ENCODE results near the gene TIMM8B. TPM values are rescaled to one million over a fixed set of nuclear protein-coding genes. Genes with fewer than 3 reads are reported as not detected.
"Not testable (repeated sequence)": the region's sequence is repeated elsewhere in the genome, so short reads cannot be mapped to it uniquely, and the experiment has no call there.

The TIMM8B gene
- total RNA-seq, 1 donor from 2014 or later: 55.1 TPM

DNA sequence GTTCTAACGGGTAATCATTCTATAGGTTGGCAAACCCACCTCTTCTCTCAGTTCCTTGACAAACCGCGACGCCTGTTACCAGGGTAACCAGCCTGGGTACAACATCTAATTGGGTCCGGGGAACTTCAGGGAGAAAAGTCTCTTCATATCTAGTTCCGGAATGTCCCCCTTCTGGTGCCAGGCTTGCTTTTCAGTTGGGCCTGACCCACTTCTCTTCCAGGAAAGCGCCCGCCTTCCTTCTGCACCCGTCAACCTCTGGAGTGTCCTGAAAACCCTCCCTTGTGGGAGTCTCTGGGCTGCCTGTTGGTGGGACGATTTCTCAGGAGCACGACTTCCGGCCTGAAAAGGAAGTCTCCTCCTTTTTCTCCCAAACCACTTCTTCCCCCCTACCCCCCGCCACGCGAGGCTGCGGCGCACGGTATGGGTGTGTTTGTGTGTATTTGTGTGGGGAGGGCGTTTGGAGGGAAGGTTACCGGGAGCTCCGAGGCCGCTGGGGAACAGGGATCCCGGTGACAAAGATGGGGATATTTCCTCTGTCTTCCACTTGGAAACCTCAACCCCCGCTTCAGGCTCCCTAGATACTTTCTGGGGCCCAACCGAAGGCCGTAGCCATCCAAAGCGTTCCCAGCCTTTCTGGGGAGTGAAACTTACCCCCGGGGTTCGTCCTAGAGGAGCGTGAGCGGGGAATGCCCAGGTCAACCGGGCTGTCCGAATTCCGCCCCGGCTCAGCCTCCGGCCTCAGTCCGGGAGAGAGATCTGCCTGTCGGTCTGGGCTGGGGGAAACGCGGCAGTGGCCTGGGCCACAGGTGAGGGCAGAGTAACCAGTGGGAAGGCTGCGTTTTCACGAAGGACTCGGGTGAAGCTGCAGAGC is 12.4 kb downstream of the TIMM8B start, which contains the start of the genes NKAPD1 and PIH1D2:
Gene NKAPD1 (plus strand): TSS at position 359 of the 871 bp plus-strand sequence. CDS start 1,276 bp downstream, outside the sequence.
Gene PIH1D2 (minus strand): TSS at position 77 of the 871 bp plus-strand sequence. CDS start 843 bp downstream, outside the sequence.
- peak; percentile 89 for DNase-seq

DNA sequence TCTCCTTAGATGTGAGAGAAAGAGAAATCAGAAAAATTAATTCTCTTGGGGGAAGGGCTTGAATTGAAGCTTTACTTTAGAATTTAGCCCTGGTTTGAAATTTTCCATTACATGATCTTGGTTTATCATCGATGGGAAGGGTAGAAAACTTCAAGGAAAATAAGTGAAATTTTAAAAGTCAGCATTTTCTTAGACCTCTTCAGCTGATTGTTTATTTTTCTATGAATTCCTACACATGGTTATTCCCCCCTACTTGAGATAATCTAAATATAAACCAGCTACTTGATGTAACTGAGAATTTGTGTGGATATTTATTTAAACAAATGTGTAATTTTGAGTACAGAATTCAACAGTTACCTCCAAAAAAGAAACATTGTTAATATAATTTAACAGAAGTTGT is 23.6 kb downstream of the TIMM8B start:
- DNase-seq: no peak

DNA sequence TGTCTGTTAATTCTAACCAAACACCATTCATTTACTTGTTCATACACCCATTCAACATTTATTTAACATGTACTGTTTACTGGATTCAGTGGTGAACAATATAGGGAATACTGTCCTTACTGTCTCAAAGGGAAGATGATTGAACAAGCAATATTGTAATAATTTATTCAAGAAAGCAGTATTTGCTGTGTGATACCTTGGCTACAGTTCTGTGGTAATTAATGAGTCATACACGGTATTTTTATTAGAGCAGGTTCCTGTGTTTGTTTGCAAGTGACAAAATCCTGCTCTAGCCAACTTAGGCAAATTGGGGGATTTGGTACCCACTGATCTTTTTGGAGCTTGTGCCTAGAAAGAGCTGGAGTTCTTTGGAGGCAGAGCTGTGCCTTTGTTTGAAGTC is 28.5 kb downstream of the TIMM8B start:
- DNase-seq: no peak

DNA sequence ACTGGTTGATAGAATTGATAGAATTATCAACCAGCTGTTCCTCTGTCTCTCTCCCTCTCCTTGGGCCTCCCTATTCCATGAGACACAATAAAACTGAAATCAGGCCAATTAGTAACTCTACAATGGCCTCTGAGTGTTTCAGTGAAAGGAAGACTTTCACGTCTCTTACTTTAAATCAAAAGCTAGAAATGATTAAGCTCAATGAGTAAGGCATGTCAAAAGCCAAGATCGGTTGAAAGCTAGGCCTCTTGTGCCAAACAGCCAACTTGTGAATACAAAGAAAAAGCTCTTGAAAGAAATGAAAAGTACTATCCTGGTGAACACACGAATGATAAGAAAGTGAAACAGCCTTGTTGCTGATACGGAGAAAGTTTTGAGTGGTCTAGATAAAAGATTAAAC is 29.4 kb downstream of the TIMM8B start:
- no peak for DNase-seq

DNA sequence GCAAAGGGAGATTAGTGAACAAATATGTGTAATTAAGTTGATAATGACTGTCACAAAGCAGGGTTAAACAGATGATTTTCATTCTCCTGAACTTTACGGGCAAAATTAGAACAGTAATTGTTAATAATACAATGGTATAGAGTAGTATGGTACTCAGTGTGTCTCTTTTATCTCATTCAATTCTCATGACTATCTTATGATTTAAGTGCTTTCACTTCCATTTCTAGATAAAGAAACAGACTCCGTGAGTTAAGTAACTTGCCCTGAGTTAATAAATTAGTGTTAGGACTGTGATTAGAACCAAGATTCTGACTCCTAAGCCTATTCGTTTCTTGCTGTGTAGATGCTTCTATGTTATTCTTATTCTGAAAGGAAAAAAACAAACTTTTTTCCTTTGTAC is 34.8 kb downstream of the TIMM8B start:
- no peak for DNase-seq

DNA sequence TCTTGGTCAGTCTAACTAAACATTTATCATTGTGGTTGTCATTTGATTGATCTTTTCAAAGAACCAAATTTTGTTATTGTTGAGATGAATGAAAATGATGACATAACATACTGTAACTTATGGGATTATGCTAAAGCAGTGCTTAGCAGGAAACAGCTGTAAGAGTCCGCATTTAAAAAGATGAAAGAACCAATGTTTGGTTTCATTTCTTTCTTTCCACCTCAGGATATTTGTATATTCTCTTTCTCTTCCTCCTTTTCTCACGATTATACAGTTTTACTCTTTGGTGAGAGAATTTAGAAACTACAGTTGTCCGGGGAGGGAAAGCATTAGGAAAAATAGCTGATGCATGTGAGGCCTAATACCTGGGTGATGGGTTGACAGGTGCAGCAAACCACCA is 35.8 kb downstream of the TIMM8B start:
- no peak for DNase-seq

DNA sequence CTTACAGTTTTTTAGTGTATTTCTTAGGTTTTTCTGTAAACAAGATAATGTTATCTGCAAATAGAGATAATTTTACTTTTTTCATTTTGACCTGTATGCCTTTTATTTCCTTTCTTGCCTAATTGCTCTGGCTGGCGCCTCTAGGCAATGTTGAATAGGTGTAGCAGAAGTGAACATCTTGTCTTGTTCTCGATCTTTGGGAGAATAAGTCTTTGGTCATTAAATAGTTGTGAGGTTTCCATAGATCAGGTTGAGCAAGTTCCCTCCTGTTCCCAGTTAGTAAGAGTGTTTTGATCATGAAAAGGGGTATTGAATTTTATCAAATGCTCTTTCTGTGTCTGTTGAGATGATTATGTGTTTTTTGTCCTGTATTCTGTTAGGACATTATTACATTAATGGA is 36.8 kb downstream of the TIMM8B start:
- no peak for DNase-seq

DNA sequence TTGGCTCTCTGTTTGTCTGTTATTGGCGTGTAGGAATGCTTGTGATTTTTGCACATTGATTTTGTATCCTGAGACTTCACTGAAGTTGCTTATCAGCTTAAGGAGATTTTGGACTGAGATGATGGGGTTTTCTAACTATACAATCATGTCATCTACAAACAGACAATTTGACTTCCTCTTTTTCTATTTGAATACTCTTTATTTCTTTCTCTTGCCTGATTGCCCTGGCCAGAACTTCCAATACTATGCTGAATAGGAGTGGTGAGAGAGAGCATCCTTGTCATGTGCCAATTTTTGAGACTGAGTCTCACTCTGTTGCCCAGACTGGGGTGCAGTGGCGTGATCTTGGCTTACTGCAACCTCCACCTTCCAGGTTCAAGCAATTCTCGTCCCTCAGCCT is 38.3 kb downstream of the TIMM8B start:
- DNase-seq: not testable (repeated sequence)

DNA sequence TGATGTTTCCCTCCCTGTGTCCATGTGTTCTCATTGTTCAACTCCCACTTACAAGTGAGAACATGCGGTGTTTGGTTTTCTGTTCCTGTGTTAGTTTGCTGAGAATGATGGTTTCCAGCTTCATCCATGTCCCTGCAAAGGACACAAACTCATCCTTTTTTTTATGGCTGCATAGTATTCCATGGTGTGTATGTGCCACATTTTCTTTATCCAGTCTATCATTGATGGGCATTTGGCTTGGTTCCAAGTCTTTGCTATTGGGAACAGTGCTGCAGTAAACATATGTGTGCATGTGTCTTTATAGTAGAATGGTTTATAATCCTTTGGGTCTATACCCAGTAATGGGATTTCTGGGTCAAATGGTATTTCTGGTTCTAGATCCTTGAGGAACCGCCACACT is 39.9 kb downstream of the TIMM8B start:
- DNase-seq: not testable (repeated sequence)

DNA sequence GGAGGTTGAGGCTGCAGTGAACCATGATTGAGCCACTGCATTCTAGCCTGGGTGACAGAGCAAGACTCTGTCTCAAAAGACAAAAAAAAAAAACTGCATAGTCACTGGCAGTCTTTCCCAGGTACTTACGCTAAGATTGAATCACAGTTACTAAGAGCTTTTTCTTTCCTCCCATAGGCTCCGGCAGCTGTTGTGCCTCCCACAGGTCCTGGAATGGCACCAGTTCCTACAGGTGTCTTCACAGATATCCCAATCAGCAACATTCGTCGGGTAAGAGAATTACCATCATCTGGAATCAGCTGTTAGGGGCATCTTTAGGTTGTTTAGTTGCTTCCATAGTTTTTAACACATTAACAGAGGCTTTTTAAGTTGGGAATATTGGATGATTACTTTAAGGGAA is 41.6 kb downstream of the TIMM8B start:
- no peak for DNase-seq

DNA sequence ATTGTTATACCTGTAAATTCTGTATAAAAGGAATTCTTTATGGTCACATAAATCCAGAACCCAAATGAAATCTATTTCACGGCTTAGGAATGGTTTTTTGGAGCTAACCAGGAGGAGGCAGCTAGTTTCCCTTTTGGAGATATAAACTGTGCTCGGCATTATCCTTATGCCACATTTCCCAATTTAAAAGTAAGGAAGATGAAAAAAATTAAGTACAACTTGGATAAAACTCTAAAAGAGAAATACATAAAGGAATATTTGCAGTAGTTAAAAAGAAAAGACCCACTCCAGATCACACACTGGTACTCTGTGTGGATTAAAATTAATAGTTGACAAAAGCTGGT is 43.6 kb downstream of the TIMM8B start:
- DNase-seq: no peak

DNA sequence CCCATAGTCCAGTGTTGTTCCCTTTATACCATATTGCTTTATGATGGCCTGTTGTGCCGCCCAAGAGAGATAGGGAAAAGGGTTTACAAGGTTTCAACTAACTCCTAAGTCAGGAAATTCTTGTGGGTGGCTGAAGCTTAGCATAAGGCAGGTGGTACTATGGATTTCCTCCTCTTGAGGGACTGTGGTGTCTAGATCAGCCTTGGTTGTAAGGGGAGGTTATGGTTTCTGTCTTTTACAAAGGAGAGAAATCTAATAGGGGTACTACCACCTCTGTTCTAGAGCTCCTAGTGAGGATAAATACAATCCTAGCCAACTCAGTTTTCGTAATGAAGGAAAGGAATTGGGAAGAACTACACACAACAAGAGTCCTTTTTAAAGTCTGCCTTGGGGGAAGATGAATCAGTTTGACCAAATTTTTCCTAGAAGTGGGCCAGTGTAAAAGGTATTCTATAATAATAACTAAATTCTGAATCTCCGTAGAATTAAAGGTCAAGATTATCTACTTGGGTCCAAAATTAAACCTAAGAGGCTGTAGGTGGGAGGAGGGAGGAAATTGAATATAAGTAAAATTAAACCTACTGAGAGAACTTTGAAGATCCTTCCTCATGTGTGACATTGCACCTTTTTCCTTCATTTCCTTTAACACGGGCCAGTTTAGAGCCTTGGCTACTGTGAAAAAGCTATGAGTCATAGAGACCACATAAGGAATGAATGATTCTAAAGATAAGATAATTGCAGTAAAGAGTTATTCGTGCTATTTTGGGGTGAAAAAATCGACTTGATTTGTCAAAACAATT is 44.2 kb downstream of the TIMM8B start:
- DNase-seq: no peak

DNA sequence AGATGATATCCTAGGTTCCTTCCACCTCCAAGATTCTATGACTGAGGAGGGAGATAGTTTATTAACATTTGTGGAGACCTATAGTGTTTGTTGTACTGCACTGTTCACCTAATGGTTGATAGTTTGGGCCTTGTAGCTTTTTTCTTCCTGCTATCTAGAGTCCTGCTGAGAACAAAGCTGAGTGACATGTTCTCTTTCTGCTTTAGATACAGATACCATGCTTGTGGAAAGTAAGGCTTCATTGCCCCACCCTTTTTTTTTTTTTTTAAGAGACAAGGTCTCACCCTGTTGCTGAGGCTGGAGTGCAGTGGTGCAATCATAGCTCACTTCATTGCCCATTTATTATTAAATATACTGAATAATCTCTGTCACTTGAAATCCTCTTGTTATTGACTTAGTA is 49.0 kb downstream of the TIMM8B start:
- no peak for DNase-seq

Small RNA genes within 50 kb of the gene (small RNA-seq; reads per million reads assigned to genes)
- not detected for gene AP000907.3 (ENCODE audit: low replicate concordance)

Other genes starting within 250 kb of the TIMM8B start
- 34.8 TPM for gene ALG9, start 215.2 kb downstream of the TIMM8B start, total RNA-seq
- gene FDXACB1, start 207.6 kb downstream of the TIMM8B start, total RNA-seq: 3.2 TPM
- 10.4 TPM for gene CFAP68, start 207.2 kb downstream of the TIMM8B start, total RNA-seq
- gene CRYAB, start 175.0 kb downstream of the TIMM8B start, total RNA-seq: 43.2 TPM
- 3.2 TPM for gene HSPB2, start 174.0 kb downstream of the TIMM8B start, total RNA-seq
- 1.4 TPM for gene C11orf52, start 167.8 kb downstream of the TIMM8B start, total RNA-seq
- 21.0 TPM for gene DIXDC1, start 149.4 kb downstream of the TIMM8B start, total RNA-seq
- 28.2 TPM for gene DLAT, start 61.3 kb downstream of the TIMM8B start, total RNA-seq
- 1.4 TPM for gene PIH1D2, start 12.7 kb downstream of the TIMM8B start, total RNA-seq
- 20.3 TPM for gene NKAPD1, start 12.5 kb downstream of the TIMM8B start, total RNA-seq
- 124 TPM for gene SDHD, start 117 bp upstream of the TIMM8B start, total RNA-seq
- gene IL18, start 77.3 kb upstream of the TIMM8B start, total RNA-seq: 21.6 TPM
- 0.20 TPM for gene TEX12, start 80.6 kb upstream of the TIMM8B start, total RNA-seq
- 4.9 TPM for gene BCO2, start 88.8 kb upstream of the TIMM8B start, total RNA-seq
- 28.9 TPM for gene PTS, start 139.7 kb upstream of the TIMM8B start, total RNA-seq
- gene PLET1, start 174.1 kb upstream of the TIMM8B start, total RNA-seq: not detected

Data from skin of body (tissue), 3 donors.